Measurements from ENCODE around the gene GATM.

DNA sequence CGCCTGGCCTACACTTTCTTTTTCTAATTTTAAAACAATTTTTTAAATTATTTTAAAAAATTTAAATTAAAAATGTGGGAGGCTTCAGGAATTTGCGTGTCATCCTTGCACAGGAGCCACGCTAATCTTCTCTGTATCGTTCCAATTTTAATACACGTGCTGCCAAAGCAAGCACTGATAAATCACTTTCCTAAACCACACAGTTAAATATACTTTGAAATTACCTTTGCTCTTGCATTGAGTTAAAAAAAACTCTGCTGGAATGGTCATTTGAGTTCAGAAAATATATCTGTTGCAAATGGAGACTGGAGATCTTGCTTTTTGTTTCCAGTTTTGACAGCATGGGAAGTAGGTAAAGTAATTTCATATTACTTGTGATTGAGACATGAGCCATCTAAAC lies 23.6 kb downstream of the GATM start:
- no peak for TF ChIP-seq POLR2A (IDR thresholded peaks at IDR 0.05; ENCODE audit: low read depth, low read length)
- no peak for TF ChIP-seq TAF1 (IDR thresholded peaks at IDR 0.05; ENCODE audit: borderline replicate concordance, low read depth, low read length)
- no peak for TF ChIP-seq POLR2AphosphoS5 (IDR thresholded peaks at IDR 0.05; ENCODE audit: low read depth, low read length)

Data from GM12892 (cell line).